ENCODE data around the gene UACA. TPM values are rescaled to one million over a fixed set of nuclear protein-coding genes. Genes with fewer than 3 reads are reported as not detected.

Gene UACA
- total and polyA plus RNA-seq, 4 experiments from 2014 or later, result 0.15 to 0.40 (median 0.28) TPM; not detected in 1

- no peak overlapping the region for H3K4me3 ChIP-seq (ENCODE audit: low read length in 2 of 2)
- Mint-ChIP-seq H3K27ac (no peak overlapping the region), H3K9me3 (no peaks in the 10 kb centered on the region), H3K4me1 (no peaks in the 10 kb centered on the region), H3K4me3 (no peak overlapping the region), H3K36me3 (no peaks in the 10 kb centered on the region), H3K27me3 (peaks cover 8 to 14% of the 10 kb centered on the region in 2 donors)
- ChIA-PET POLR2A (ENCODE audit: partially characterized antibody) (no interaction called here), CTCF (ENCODE audit: partially characterized antibody) (interaction anchor here (2.0 kb wide), 1 partner anchor 32 kb away, joined by 6 read pairs; no protein-coding TSS in a partner anchor)
- H3K27me3 ChIP-seq (ENCODE audit: insufficient read depth, low read length), result no peaks in the 10 kb centered on the region
- no peaks in the 10 kb centered on the region for H3K9me3 ChIP-seq (ENCODE audit: control insufficient read depth in 1 of 2, low read length in 2 of 2)
- intact Hi-C loops (cut with micrococcal nuclease), result no loop called here
- DNase-seq, result no peak
- no peaks in the 10 kb centered on the region for H3K36me3 ChIP-seq (ENCODE audit: insufficient read depth, low read length)
- no peaks in the 10 kb centered on the region for H3K4me1 ChIP-seq (ENCODE audit: insufficient read depth, low read length)
- H3K27ac ChIP-seq (ENCODE audit: low read depth, low read length), result no peak overlapping the region
Observed at GRCh38 chr15:70793694-70794093, 30.3 kb upstream of the UACA start.

- intact Hi-C loops (cut with micrococcal nuclease), result no loop called here
Observed at GRCh38 chr15:70792171-70792573, 28.8 kb upstream of the UACA start.

DNA sequence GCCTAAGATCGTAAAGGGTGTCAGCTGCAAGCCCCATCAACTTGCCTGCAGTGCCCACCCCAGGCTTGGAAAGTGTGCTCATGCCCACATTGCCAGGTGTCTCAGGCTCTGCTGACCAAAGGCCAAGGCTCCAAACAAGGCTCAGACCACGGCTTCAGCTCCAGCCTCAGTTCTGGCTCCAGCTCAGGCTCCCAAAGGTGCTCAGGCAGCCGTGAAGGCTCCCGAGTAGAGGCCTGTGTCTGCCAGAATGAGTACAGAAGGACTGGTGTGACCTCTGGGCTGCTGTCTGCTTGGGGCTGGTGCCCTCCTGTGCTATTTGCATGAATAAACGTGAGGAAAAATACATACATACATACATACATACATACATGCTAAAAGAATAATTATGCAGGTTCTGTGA lies 27.9 kb upstream of the UACA start:
- no peak overlapping the region for H3K27ac ChIP-seq (ENCODE audit: low read depth, low read length)
- H3K27ac Mint-ChIP-seq, result no peak overlapping the region
- no peak overlapping the region for H3K4me3 ChIP-seq (ENCODE audit: low read length in 2 of 2)
- CTCF ChIA-PET (ENCODE audit: partially characterized antibody), result no interaction called here
- intact Hi-C loops (cut with micrococcal nuclease), result no loop called here
- POLR2A ChIA-PET (ENCODE audit: partially characterized antibody), result no interaction called here
- H3K27me3 Mint-ChIP-seq, result peaks cover 7 to 11% of the 10 kb centered on the region in 2 donors
- no peak for DNase-seq
- H3K36me3 Mint-ChIP-seq, result no peaks in the 10 kb centered on the region
- H3K4me3 Mint-ChIP-seq, result no peak overlapping the region
- H3K9me3 Mint-ChIP-seq, result no peaks in the 10 kb centered on the region
- H3K4me1 ChIP-seq (ENCODE audit: insufficient read depth, low read length), result no peaks in the 10 kb centered on the region
- H3K9me3 ChIP-seq (ENCODE audit: control insufficient read depth in 1 of 2, low read length in 2 of 2), result no peaks in the 10 kb centered on the region
- no peaks in the 10 kb centered on the region for H3K4me1 Mint-ChIP-seq
- no peaks in the 10 kb centered on the region for H3K27me3 ChIP-seq (ENCODE audit: insufficient read depth, low read length)
- no peaks in the 10 kb centered on the region for H3K36me3 ChIP-seq (ENCODE audit: insufficient read depth, low read length)

More at GRCh38 chr15:70792171-70792573, 28.8 kb upstream of the UACA start:
- no peaks in the 10 kb centered on the region for H3K36me3 Mint-ChIP-seq
- no peak overlapping the region for H3K27ac ChIP-seq (ENCODE audit: low read depth, low read length)
- H3K4me3 ChIP-seq (ENCODE audit: low read length in 2 of 2), result no peak overlapping the region
- H3K27me3 ChIP-seq (ENCODE audit: insufficient read depth, low read length), result no peaks in the 10 kb centered on the region
- peaks cover 8 to 13% of the 10 kb centered on the region in 2 donors for H3K27me3 Mint-ChIP-seq
- no peak for DNase-seq
- H3K4me1 Mint-ChIP-seq, result no peaks in the 10 kb centered on the region
- H3K9me3 Mint-ChIP-seq, result no peaks in the 10 kb centered on the region
- H3K36me3 ChIP-seq (ENCODE audit: insufficient read depth, low read length), result no peaks in the 10 kb centered on the region
- ChIA-PET POLR2A (ENCODE audit: partially characterized antibody) (no interaction called here), CTCF (ENCODE audit: partially characterized antibody) (no interaction called here)
- no peak overlapping the region for H3K4me3 Mint-ChIP-seq
- no peaks in the 10 kb centered on the region for H3K9me3 ChIP-seq (ENCODE audit: control insufficient read depth in 1 of 2, low read length in 2 of 2)
- H3K4me1 ChIP-seq (ENCODE audit: insufficient read depth, low read length), result no peaks in the 10 kb centered on the region
- H3K27ac Mint-ChIP-seq, result no peak overlapping the region

- Mint-ChIP-seq H3K36me3 (no peaks in the 10 kb centered on the region), H3K4me3 (no peak overlapping the region), H3K27me3 (peaks cover 7% of the 10 kb centered on the region in 2 donors), H3K4me1 (peaks cover 0 to 5% (median 3%) of the 10 kb centered on the region in 4 donors), H3K27ac (no peak overlapping the region), H3K9me3 (no peaks in the 10 kb centered on the region)
- Histone ChIP-seq H3K27ac (ENCODE audit: low read depth, low read length) (no peak overlapping the region), H3K4me3 (ENCODE audit: low read length in 2 of 2) (no peak overlapping the region), H3K36me3 (ENCODE audit: insufficient read depth, low read length) (no peaks in the 10 kb centered on the region), H3K9me3 (ENCODE audit: control insufficient read depth in 1 of 2, low read length in 2 of 2) (no peaks in the 10 kb centered on the region), H3K4me1 (ENCODE audit: insufficient read depth, low read length) (no peaks in the 10 kb centered on the region), H3K27me3 (ENCODE audit: insufficient read depth, low read length) (no peaks in the 10 kb centered on the region)
- ChIA-PET CTCF (ENCODE audit: partially characterized antibody) (interaction anchor here (1.6 kb wide), 1 partner anchor 8 kb away, joined by 4 read pairs; no protein-coding TSS in a partner anchor), POLR2A (ENCODE audit: partially characterized antibody) (no interaction called here)
- no peak for DNase-seq
- intact Hi-C loops (cut with micrococcal nuclease), result no loop called here
Observed at GRCh38 chr15:70789213-70789612, 25.9 kb upstream of the UACA start.

GRCh38 chr15:70788114-70789049 lies 25.0 kb upstream of the UACA start:
- Mint-ChIP-seq H3K27ac (no peak overlapping the region), H3K4me1 (peaks cover 0 to 5% (median 3%) of the 10 kb centered on the region in 4 donors), H3K9me3 (no peaks in the 10 kb centered on the region), H3K4me3 (no peak overlapping the region), H3K27me3 (peaks cover 6 to 8% of the 10 kb centered on the region in 2 donors), H3K36me3 (no peaks in the 10 kb centered on the region)
- Histone ChIP-seq H3K4me3 (ENCODE audit: low read length in 2 of 2) (no peak overlapping the region), H3K27ac (ENCODE audit: low read depth, low read length) (no peak overlapping the region), H3K4me1 (ENCODE audit: insufficient read depth, low read length) (no peaks in the 10 kb centered on the region), H3K27me3 (ENCODE audit: insufficient read depth, low read length) (no peaks in the 10 kb centered on the region), H3K36me3 (ENCODE audit: insufficient read depth, low read length) (no peaks in the 10 kb centered on the region), H3K9me3 (ENCODE audit: control insufficient read depth in 1 of 2, low read length in 2 of 2) (no peaks in the 10 kb centered on the region)
- CTCF ChIA-PET (ENCODE audit: partially characterized antibody), result interaction anchor here (1.6 kb wide), 1 partner anchor 9 kb away, joined by 4 read pairs; no protein-coding TSS in a partner anchor
- no peak for DNase-seq
- intact Hi-C loops (cut with micrococcal nuclease), result no loop called here
- POLR2A ChIA-PET (ENCODE audit: partially characterized antibody), result no interaction called here

- Histone ChIP-seq H3K4me1 (ENCODE audit: insufficient read depth, low read length) (no peaks in the 10 kb centered on the region), H3K27ac (ENCODE audit: low read depth, low read length) (no peak overlapping the region), H3K36me3 (ENCODE audit: insufficient read depth, low read length) (no peaks in the 10 kb centered on the region), H3K4me3 (ENCODE audit: low read length in 2 of 2) (no peak overlapping the region), H3K9me3 (ENCODE audit: control insufficient read depth in 1 of 2, low read length in 2 of 2) (no peaks in the 10 kb centered on the region), H3K27me3 (ENCODE audit: insufficient read depth, low read length) (no peaks in the 10 kb centered on the region)
- H3K27ac Mint-ChIP-seq, result no peak overlapping the region
- DNase-seq, result no peak
- peaks cover 0 to 5% (median 3%) of the 10 kb centered on the region in 4 donors for H3K4me1 Mint-ChIP-seq
- H3K36me3 Mint-ChIP-seq, result no peaks in the 10 kb centered on the region
- CTCF ChIA-PET (ENCODE audit: partially characterized antibody), result no interaction called here
- no peaks in the 10 kb centered on the region for H3K9me3 Mint-ChIP-seq
- POLR2A ChIA-PET (ENCODE audit: partially characterized antibody), result no interaction called here
- peaks cover 2 to 5% of the 10 kb centered on the region in 2 donors for H3K27me3 Mint-ChIP-seq
- H3K4me3 Mint-ChIP-seq, result no peak overlapping the region
- intact Hi-C loops (cut with micrococcal nuclease), result no loop called here
Observed at GRCh38 chr15:70786996-70787395, 23.6 kb upstream of the UACA start.

DNA sequence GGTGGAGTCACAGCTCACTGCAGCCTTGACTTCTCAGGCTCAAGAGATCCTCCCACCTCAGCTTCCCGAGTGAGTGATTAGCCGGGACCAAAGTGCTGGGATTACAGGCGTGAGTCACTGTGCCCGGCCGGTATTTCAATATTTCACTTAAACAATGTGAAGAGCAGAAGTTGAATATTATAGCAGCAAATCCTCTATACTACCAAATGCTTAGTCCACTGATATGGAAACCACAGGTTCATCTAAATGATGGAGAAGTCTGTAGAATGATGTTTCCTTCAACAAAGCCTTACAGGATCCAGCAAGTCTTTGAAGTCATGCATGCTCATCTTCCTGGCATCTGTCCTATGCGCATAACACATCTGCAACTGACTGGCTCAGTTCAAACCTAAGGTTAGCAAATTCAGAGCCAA lies 20.3 kb upstream of the UACA start:
- Histone ChIP-seq H3K4me1 (ENCODE audit: insufficient read depth, low read length) (no peaks in the 10 kb centered on the region), H3K4me3 (ENCODE audit: low read length in 2 of 2) (no peak overlapping the region), H3K27ac (ENCODE audit: low read depth, low read length) (no peak overlapping the region), H3K27me3 (ENCODE audit: insufficient read depth, low read length) (no peaks in the 10 kb centered on the region), H3K9me3 (ENCODE audit: control insufficient read depth in 1 of 2, low read length in 2 of 2) (no peaks in the 10 kb centered on the region), H3K36me3 (ENCODE audit: insufficient read depth, low read length) (no peaks in the 10 kb centered on the region)
- intact Hi-C loops (cut with micrococcal nuclease), result no loop called here
- Mint-ChIP-seq H3K27me3 (peaks cover 11% of the 10 kb centered on the region in 2 donors), H3K27ac (no peak overlapping the region), H3K4me3 (no peak overlapping the region), H3K9me3 (no peaks in the 10 kb centered on the region), H3K4me1 (peaks cover 0 to 5% (median 3%) of the 10 kb centered on the region in 4 donors), H3K36me3 (no peaks in the 10 kb centered on the region)
- ChIA-PET CTCF (ENCODE audit: partially characterized antibody) (no interaction called here), POLR2A (ENCODE audit: partially characterized antibody) (no interaction called here)
- no peak for DNase-seq
